GM18526 (cell line): Measurements from ENCODE around the gene CCNL1.

ENCODE experiments used
- POLR2A ChIP-seq: IDR thresholded peaks from 3 replicates; pipeline ENCODE4 v1.6.1; 2011; ENCODE audit not compliant: insufficient read length; ENCODE audit errors: extremely low read depth

Gene CCNL1

GRCh38 chr3:157151151-157151550, 8.8 kb downstream of the CCNL1 start:
- no peak for TF ChIP-seq POLR2A

- TF ChIP-seq POLR2A: no peak
These were observed 10.7 kb downstream of the CCNL1 start for GRCh38 chr3:157149136-157149696.

GRCh38 chr3:157148196-157148889, 11.6 kb downstream of the CCNL1 start:
- no peak for TF ChIP-seq POLR2A

- no peak for TF ChIP-seq POLR2A
These were observed 12.7 kb downstream of the CCNL1 start for GRCh38 chr3:157147099-157147803.

GRCh38 chr3:157145606-157146322, 14.2 kb downstream of the CCNL1 start:
- no peak for TF ChIP-seq POLR2A

- no peak for TF ChIP-seq POLR2A
These were observed 17.6 kb downstream of the CCNL1 start for GRCh38 chr3:157142315-157142714.

GRCh38 chr3:157139938-157140534, 19.9 kb downstream of the CCNL1 start:
- no peak for TF ChIP-seq POLR2A

GRCh38 chr3:157136647-157137387, 23.1 kb downstream of the CCNL1 start:
- no peak for TF ChIP-seq POLR2A

GRCh38 chr3:157135671-157136396, 24.1 kb downstream of the CCNL1 start:
- TF ChIP-seq POLR2A: no peak

- TF ChIP-seq POLR2A: no peak
These were observed 25.2 kb downstream of the CCNL1 start for GRCh38 chr3:157134620-157135191.

- no peak for TF ChIP-seq POLR2A
These were observed 26.3 kb downstream of the CCNL1 start for GRCh38 chr3:157133434-157134320.

- no peak for TF ChIP-seq POLR2A
These were observed 27.0 kb downstream of the CCNL1 start for GRCh38 chr3:157132936-157133335.

- no peak for TF ChIP-seq POLR2A
These were observed 27.6 kb downstream of the CCNL1 start for GRCh38 chr3:157132341-157132740.
